Stimulated activated CD4-positive, alpha-beta T cell treated with anti-CD3 and anti-CD28 coated beads, Interleukin-15, amount 100 ng/mL, for 1 hour (primary cell): ENCODE results near the gene PIM3.

ENCODE experiments used
- DNase-seq, 2 donors: peaks; one replicate each; pipeline ENCODE4 v3.0.0-alpha.2; 2020; ENCODE audit warnings: low read depth in 1 of 2, low spot score in 1 of 2

The PIM3 gene

GRCh38 chr22:49954991-49955580, 5.5 kb upstream of the PIM3 start:
- DNase-seq, result no peak

DNA sequence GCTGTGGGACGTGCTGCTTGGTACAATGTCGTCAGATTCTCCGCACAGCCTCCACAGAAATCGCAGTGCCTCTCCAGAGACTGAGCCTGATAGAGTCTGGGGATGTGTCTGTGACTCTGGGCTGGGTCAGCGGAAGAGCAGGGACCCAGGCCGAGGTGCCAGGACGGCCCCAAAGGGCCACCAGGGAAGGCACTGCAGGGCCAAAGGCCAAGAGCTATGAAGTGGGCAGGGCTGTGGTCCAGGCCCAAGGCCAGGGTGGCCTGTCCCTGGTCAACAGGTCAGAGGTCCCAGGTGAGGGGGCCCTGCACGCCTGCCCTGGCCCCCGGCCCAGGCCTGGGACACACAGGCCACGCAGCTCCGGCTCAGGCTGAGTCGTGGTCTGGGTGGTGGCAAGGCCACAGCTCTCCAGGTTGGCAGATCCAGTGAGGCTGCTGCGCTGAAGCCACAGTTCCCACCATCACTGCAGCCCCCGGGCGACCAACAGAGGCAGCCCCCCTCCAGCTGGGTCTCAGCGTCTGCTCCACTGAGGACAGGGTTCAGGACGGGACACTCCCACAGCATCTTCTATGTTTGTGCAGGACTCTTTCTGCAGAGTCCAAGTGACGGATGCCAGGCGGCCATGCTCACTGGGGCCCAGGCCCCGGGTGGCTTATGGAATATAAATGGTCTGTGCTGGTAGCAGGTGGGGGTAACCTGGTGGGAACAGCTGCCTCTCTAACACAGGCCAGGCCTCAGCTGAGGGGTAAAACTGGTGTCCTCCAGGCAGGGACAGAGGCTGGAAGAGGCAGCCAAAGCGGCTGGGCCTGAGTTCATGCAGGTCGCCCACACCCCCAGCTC, 4.8 kb upstream of the PIM3 start:
- DNase-seq, result no peak

DNA sequence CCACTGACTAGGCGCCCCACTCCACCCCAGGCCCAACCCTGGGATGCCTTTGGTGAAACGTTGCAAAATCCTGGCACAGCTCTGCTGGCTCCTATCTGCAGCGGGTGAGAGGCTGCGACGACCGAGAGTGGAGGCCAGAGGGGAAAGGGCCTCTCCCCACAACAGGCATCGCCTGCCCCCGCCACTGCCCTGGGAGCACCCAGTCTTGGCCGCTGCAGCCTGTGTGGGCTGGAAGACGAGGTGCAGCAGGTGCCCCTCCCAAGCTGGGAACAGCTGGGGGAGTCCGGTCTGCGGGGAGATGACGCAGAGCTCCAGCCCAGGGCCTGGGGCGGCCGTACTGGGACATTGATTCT, 4.2 kb upstream of the PIM3 start:
- no peak for DNase-seq

GRCh38 chr22:49956914-49957825, 3.4 kb upstream of the PIM3 start:
- no peak for DNase-seq

- DNase-seq, result no peak
These were observed 2.7 kb upstream of the PIM3 start for GRCh38 chr22:49957826-49958365.

- DNase-seq, result no peak
These were observed 2.1 kb upstream of the PIM3 start for GRCh38 chr22:49958366-49958921.

GRCh38 chr22:49958931-49959781, 1.4 kb upstream of the PIM3 start:
- DNase-seq, result no peak

DNA sequence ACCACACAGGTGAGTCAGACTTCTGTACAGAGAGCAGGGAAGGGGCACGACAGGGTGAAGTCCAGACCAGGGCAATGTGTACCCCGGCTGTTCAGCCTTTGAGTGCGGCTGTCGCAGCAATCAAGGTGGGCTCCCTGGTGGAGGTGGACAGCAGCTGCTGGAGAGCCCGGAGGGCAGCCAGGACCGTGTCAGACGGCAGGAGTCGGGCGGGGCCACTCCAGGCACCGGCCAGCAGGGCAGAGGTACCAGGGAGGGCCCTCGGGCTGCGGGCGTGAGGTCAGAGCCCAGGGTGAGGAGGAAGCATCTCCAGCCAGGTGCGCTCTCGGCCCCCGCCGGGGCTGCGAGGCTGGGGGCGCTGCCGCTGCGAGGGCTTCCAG, 802 bp upstream of the PIM3 start:
- peak in 1 of 2 donors; percentile 36 for DNase-seq

GRCh38 chr22:49961005-49961600, 531 bp downstream of the PIM3 start:
- DNase-seq, result no peak

- no peak for DNase-seq
These were observed 1.0 kb downstream of the PIM3 start for GRCh38 chr22:49961601-49962011.

DNA sequence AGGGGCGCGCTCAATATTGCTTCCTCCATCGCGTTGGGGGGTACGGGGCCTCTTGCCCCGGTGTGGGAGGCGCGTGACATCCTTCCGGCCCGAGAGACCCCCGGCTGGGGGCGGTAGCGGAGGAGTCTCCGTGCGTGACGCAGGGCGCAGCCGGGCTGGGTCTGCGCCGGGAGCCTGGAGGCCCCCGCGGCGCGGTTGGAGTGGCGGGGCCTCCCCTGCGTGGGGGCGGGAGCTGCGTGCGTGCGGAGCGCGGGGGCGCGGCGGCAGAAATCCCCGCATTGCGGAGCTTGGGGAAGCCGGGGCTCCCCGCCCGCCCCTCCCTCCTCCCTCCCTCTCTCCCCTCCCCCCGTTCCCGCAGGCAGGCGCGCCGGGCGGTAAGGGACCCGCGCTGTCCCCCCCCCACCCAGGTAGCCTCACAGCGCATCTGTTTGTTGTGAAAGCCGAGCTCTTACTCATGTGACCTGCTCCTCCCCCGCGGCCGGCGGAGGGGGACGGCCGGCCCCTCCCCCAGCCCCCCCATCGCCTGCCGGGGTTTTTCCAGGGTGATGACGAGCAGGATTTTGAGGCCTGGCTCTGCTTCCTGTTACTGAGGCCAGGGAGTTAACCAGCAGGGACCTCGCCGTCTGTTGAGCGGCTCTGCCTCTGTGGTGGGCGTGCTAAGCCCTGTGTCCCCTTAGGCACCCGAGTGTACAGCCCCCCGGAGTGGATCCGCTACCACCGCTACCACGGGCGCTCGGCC, 1.6 kb downstream of the PIM3 start:
- DNase-seq, result peak; percentile 65 to 87

DNA sequence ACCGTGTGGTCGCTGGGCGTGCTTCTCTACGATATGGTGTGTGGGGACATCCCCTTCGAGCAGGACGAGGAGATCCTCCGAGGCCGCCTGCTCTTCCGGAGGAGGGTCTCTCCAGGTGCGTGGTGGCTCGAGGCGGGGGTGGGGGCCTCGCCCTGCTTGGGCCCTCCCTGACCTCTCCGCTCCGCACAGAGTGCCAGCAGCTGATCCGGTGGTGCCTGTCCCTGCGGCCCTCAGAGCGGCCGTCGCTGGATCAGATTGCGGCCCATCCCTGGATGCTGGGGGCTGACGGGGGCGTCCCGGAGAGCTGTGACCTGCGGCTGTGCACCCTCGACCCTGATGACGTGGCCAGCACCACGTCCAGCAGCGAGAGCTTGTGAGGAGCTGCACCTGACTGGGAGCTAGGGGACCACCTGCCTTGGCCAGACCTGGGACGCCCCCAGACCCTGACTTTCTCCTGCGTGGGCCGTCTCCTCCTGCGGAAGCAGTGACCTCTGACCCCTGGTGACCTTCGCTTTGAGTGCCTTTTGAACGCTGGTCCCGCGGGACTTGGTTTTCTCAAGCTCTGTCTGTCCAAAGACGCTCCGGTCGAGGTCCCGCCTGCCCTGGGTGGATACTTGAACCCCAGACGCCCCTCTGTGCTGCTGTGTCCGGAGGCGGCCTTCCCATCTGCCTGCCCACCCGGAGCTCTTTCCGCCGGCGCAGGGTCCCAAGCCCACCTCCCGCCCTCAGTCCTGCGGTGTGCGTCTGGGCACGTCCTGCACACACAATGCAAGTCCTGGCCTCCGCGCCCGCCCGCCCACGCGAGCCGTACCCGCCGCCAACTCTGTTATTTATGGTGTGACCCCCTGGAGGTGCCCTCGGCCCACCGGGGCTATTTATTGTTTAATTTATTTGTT, 2.4 kb downstream of the PIM3 start:
- DNase-seq, result peak in 1 of 2 donors; percentile 1

DNA sequence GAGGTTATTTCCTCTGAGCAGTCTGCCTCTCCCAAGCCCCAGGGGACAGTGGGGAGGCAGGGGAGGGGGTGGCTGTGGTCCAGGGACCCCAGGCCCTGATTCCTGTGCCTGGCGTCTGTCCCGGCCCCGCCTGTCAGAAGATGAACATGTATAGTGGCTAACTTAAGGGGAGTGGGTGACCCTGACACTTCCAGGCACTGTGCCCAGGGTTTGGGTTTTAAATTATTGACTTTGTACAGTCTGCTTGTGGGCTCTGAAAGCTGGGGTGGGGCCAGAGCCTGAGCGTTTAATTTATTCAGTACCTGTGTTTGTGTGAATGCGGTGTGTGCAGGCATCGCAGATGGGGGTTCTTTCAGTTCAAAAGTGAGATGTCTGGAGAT, 3.1 kb downstream of the PIM3 start:
- DNase-seq, result peak in 1 of 2 donors; percentile 1

DNA sequence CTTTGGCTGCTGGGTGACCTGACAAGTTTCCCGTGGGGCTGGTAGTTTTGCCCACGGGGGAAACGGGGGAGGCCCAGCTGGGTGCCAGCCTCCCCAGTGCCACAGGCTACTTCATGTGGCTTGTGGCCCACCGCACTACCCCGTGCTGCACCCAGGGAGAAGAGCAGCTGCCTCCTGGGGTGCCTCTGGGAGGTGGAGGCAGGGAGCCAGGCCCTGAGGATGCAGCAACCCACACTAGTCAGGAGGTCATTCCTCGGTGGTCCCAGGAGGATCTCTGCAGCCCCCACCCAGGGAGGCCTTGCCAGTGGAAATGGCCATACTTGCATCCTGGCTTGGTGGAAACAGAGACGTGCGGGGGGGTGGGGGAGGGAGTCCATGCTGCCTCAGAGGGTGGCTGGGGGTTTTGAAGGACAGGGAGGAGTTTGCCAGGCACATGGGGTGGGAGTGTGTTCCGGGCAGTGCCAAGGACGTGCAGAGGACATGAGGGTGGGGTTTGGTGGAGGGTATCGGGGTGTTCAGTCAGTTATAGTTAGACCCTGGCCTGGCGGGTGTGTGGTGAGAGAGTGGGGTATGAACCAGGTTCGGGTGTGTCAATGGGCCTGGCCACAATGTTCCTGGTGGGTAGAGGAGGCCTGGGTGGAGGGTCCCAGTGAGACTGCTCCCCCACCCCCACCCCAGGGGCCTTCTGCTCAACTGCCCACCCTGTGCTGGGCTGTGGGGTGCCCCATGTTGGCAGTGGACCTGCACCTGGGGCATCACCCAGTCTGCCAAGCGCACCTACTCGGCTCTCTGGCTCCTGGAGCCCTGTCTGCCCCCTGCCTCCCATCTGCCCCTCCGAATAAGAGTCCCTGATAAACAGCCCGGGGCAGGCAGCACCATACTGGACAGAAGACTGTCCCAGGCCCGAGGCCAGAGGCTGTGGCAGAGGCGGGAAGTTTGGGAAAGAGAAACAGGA, 3.8 kb downstream of the PIM3 start:
- no peak for DNase-seq

DNA sequence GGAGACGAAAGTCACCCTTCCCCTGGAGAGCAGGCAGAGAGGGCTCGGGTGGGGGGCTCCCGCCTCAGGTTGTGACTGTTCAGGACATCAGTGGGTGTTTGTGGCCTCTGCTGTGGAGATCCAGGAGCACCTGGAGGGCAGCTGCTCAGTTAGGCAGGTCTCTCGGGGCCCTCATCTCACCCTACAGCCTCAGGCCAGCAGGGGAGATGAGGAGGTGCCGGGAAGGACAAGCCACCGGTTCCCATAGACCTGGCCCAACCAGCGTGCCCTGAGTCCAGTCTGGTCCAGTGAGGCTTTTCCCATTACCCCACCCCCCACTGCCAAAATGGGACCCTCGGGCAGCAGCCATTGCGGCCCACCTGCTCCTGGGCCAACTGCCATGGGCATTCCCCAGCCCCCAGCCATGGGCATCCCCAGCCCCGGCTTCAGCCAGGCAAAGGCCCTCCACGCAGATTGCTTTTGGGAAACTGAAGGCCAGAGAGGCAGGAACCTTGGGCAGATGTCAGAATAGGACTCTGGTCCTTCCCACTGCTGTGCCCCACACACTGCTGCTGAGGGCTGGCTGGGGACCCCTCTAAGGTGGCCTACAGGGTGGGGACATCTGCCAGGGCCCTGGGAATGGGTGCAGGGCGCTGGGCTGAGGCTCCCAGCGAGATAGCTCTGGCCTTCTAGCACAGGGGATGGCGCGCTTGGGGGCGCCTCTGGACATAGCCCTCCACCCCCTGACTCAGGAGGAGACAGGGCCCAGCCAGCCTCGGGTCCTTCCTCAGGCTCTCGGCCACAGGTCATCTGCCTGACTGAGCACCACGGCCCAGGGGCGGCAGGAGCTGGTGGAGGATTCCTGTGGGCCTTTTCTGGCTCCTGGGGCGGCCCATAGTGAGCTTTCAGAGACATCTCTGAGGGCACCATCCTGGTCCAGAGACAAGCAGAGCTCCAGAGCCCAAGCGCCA, 4.8 kb downstream of the PIM3 start:
- DNase-seq, result no peak
